ENCODE data around the gene LAPTM5.
"Not testable (repeated sequence)": the region's sequence is repeated elsewhere in the genome, so short reads cannot be mapped to it uniquely, and the experiment has no call there.

The LAPTM5 gene

GRCh38 chr1:30757352-30758120, at the start of gene LAPTM5:
LAPTM5 (minus strand) TSS chr1:30757774; CDS start chr1:30757745, 29 bp downstream.
- DNase-seq = no peak

DNA sequence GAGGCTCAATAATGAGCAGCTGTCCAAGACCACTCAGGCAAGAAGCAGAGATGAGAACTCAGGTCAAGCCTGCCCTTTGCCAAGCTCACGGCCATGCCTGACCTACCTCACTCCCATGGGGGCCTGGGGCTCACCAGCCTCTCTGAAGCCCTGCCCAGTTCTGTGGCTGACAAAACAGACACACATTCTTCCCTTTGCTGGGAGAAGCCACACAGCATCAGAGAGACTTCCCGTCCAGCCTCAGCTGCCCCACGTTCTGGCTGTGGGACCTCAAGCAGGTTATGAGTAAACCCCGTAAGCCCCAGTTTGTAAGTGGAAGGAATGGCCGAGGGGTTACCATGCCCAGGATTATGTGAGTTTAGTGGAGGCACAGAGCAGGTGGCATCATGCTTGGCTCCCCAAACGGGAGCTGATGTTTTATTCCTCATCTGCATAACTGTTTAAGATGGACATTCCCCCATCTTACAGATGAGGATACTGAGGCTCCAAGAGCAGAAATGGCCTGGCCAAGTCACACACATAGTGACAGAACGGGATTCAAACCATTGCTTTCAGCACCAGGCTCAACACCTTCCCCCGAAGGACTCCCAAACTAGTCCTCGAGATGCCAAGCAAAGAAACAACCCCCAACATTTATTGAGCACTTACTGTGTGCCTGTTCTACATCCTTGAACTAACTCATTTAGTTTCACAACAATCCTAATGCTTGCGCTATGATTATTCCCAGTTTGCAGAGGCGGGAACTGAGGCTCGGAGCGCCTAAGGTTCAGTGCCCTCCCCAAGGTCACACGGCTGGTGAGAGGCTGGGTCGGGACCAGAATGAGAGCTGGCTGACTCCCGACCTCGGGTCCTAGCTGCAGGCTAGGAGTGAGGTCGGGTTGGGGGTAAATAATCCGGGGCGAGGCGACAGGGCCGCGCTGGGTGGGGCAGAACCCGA, 49.1 kb upstream of the LAPTM5 start:
- no peak for DNase-seq

DNA sequence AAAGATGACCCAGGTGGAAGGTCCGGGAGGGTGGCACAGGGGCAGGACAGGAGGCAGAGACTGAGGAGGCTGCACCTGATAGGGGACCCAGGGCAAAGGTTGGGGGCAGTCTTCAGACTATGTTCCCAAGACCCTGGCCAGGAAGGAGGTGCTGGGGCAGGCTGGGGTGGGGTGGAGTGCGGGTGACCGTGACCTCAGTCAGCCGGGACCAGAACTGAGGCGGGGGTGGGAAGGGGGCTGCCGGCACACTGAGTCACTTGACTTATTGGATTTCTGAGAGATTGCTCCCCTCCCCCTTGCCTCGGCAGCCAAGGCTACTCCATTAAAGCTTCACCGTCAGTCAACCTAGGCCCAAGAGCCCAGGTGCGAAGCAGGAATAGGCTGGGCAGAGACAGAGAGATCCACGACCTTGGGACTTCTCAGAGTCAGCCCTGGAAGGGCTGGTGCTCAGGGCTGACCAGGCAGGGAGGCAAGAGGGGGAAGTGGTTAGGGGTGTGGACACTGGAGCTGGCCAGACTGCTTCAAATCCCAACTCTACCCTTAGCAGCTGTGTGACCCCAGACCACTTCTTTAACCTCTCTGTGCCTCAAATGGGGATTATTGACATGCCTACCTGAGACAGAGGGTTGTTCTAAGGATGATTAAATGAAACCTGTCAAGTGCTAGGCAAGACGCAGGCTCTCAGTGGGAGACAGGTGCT, 47.9 kb upstream of the LAPTM5 start:
- no peak for DNase-seq

DNA sequence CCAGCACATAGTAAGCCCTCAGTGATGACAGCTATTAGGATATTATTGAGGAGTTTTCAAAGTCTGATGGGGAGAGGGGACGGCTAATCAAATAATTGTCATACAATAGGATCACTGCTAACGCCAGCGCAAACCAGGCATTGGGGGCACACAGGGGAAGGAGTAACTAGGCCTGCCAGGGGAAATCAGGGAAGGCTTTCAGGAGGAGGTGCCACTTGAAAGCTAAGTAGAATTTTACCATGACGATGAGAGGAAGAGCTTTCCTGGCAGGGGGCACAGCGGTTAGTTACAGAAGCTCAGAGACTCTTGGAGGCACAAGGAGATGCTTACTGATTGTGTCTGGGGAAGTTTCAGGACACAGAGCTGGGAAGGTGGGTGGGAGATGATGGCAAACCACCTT, 47.2 kb upstream of the LAPTM5 start:
- no peak for DNase-seq

- no peak for DNase-seq
Observed at GRCh38 chr1:30804352-30804751, 46.8 kb upstream of the LAPTM5 start.

DNA sequence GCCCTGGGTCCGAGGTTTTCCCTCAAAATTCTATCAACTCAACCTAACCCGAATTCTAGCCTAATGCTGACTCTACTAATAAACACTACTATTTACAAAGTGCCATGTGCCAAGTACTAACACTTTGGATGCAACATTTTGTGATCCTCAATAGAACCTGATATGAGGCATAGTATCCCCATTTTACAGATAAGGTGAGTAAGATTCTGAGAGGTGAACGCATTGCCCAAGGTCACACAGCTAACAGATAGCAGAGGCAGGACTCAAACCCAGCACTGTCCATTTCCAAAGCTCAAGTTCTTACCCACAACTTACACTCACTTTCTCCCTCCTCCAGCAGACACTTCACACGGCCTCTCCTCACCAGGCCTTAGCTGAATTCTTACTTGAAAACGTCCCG, 46.0 kb upstream of the LAPTM5 start:
- DNase-seq = no peak

- DNase-seq = no peak
Observed at GRCh38 chr1:30801771-30802198, 44.2 kb upstream of the LAPTM5 start.

DNA sequence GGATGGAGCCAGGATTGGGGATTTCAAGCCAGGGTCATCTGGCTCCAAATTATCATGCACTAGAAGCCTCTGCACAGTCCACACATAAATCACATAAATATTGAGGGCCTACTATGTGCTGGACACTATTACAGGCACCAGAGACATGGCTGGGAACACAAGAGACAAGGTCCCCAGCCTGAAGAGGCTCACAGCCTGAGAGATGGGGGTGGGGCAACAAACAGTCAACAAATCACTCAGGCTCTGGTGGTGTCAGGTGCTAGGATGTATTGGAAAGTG, 41.6 kb upstream of the LAPTM5 start:
- DNase-seq = no peak

- DNase-seq = no peak
Observed at GRCh38 chr1:30798389-30799232, 41.0 kb upstream of the LAPTM5 start.

- no peak for DNase-seq
Observed at GRCh38 chr1:30795026-30795425, 37.5 kb upstream of the LAPTM5 start.

GRCh38 chr1:30794260-30794659, 36.7 kb upstream of the LAPTM5 start:
- DNase-seq = no peak

DNA sequence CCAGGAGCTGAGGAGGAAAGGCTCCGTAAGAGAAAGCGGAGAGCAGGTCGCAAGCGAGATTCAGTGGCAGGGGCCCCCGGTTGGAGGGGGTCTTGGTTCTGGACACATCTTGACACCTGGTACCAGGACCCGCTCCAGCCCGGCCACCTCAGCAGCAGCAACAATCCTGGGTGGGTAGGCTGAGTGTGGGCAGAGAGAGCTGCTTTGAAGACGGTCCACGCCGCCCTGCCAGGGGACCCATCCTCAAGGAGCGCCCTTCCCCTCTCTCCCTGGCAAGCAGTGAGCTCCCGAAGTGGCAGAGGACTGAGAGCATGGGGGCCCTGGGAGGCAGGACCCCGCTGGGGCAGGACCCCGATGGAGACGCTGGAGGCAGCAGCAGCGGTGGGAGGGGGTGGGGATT, 35.6 kb upstream of the LAPTM5 start:
- DNase-seq = no peak

GRCh38 chr1:30791868-30792267, 34.3 kb upstream of the LAPTM5 start:
- DNase-seq = no peak

DNA sequence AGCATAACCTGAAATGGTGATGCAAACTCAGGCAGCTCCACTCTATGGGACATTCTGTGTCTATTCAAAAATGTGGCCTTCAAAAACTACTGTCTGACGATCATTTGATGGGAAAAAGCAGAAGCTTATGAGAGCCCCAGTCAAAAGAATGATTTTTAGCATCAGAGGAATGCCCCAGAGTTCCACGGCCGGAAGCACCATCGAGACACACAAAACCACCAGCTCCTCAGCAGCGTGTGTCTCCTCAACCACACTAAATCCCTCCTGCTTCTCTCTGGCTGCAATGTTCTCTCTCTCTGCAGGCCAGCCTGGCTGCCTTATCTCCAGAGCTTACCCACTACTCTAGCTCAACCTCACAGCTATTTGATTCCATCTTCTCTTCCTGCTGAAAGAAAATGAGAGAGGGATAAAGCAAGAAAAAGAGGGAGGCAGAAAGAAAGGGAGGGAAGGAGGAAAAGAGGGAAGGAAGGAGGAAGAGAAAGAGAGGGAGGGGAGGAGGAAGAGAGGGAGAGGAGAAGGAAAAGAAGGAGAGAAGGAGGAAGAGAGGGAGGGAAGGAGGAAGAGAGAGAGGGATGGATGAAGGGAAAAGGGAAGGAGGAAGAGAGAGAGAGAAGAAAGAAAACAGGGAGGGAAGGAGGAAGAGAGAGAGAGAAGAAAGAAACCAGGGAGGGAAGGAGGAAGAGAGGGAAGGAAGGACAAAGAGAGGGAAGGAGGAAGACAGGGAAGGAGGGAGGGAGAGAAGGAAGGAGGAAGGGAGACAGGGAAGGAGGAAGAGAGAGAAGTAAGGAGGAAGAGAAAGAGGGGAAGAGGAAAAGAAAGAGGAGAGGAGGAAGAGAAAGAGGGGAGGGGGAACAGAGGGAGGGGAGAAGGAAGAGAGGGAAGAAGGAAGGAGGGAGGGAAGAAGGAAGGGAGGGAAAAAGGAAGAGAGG, 33.5 kb upstream of the LAPTM5 start:
- no peak for DNase-seq

DNA sequence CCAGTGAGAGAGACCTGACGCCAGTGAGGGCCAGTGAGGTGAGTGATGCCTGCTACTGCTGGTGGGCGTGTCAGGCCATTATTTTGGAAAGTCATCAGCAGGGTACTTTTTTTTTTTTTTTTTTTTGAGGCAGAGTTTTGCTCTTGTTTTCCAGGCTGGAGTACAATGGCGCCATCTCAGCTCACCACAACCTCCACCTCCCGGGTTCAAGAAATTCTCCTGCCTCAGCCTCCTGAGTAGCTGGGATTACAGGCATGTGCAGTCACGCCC, 32.6 kb upstream of the LAPTM5 start:
- not testable (repeated sequence) for DNase-seq

GRCh38 chr1:30789388-30790255, 32.0 kb upstream of the LAPTM5 start:
- DNase-seq = no peak

- no peak for DNase-seq
Observed at GRCh38 chr1:30788580-30789387, 31.2 kb upstream of the LAPTM5 start.

DNA sequence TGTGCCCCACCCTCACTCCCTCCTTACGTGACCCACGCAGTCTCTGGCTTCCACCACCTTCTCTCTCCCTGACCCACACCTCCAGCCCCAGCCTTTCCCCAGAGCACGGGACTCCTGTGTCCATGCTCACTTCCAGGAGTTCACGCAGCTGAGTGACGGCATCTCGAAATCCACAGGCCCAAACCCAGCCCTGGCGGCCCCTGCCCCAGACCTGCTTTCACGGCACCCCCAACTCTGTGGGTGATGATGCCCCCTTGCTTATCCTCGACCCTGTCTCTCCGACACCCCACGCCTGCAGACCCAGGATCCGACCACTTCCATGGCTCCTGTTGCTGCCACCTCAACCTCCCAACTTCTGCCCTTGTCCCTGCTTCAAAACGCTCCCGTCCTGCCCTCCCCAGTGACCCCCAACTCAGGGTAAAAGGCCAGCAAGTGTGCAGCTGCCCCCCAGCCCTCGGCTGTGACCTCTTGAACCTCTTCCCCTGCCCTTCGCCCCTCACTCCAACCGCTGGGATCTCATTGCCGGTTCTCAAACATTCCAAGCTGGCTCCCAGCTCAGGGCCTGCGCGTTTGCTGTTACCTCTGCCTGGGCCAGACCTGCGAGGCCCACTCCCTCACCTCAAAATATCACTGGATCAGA, 30.4 kb upstream of the LAPTM5 start:
- DNase-seq = no peak

GRCh38 chr1:30787266-30787665, 29.7 kb upstream of the LAPTM5 start:
- no peak for DNase-seq

All from NCI-H1417 treated with DMSO at 0.1 percent for 48 hours (cell line).